GM20000 (cell line): ENCODE results near the gene GNL1.

Experiments used
- DNase-seq: peaks from one replicate; pipeline ENCODE4 v3.0.0; 2012; ENCODE audit warnings: low spot score
- TF ChIP-seq, protein P1 (sequence below): IDR thresholded peaks from 2 replicates; pipeline ENCODE4 v1.5.1; 2012; ENCODE audit warnings: mild to moderate bottlenecking, control low read depth; ENCODE audit errors: extremely low read depth, missing control alignments

GNL1 gene

DNA sequence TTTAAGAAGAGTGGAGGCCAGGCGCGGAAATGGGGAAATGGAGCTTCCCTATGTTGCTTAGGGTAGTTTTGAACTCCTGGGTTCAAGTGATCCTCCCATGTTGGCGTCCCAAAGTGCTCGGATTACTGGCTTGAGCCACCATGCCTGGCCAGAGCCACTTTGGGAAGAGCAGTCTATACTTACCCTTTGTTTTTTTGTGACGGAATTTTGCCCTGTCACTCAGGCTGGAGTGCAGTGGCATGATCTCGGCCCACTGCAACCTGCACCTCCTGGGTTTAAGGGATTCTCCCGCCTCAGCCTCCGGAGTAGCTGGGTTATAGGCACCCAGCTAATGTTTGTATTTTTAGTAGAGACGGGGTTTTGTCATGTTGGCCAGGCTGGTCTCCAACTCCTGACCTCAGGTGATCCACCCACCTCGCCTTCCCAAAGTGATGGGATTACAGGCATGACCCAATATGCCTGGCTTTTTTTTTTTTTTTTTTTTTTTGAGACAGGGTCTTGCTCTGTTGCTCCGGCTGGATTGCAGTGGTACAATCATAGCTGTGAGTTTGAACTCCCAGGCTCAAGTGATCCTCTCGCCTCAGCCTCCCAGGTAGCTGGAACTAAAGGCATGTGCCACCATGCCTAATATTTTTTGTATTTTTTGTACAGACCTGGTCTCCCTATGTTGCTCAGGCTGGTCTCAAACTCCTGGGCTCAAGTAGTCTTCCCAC, 42.8 kb upstream of the GNL1 start:
- DNase-seq = no peak
- TF ChIP-seq, protein P1, sequence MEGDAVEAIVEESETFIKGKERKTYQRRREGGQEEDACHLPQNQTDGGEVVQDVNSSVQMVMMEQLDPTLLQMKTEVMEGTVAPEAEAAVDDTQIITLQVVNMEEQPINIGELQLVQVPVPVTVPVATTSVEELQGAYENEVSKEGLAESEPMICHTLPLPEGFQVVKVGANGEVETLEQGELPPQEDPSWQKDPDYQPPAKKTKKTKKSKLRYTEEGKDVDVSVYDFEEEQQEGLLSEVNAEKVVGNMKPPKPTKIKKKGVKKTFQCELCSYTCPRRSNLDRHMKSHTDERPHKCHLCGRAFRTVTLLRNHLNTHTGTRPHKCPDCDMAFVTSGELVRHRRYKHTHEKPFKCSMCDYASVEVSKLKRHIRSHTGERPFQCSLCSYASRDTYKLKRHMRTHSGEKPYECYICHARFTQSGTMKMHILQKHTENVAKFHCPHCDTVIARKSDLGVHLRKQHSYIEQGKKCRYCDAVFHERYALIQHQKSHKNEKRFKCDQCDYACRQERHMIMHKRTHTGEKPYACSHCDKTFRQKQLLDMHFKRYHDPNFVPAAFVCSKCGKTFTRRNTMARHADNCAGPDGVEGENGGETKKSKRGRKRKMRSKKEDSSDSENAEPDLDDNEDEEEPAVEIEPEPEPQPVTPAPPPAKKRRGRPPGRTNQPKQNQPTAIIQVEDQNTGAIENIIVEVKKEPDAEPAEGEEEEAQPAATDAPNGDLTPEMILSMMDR = no peak

DNA sequence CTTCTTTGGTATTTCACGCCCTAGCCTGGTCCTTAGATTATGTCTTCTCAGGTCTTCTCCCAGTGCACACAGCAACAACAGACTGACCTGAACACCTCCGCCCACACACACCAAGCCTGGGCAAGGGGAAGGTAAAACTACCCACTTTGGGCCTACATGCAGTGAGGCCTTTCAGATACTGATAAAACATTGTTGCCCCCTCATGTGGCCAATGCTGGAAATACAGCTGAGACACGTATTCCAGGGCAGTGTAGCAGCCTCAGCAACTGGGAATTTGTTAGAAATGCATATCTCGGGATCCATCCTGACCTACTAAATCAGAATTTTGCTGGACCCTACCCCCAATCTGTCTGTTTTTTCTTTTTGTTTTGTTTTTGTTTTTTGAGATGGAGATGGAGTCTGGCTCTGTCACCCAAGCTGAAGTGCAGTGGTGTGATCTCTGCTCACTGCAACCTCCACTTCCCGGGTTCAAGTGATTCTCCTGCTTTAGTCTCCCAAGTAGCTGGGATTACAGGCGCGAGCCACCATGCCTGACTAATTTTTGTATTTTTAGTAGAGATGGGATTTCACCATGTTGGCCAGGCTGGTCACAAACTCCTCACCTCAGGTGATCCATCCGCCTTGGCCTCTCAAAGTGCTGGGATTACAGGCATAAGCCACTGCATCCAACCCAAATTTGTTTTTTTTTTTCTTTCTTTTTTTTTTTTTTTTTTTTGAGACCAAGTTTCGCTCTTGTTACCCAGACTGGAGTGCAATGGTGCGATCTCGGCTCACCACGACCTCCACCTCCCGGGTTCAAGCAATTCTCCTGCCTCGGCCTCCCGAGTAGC, 41.2 kb upstream of the GNL1 start:
- TF ChIP-seq, protein P1 = peak; percentile 86
- DNase-seq = peak; percentile 78

DNA sequence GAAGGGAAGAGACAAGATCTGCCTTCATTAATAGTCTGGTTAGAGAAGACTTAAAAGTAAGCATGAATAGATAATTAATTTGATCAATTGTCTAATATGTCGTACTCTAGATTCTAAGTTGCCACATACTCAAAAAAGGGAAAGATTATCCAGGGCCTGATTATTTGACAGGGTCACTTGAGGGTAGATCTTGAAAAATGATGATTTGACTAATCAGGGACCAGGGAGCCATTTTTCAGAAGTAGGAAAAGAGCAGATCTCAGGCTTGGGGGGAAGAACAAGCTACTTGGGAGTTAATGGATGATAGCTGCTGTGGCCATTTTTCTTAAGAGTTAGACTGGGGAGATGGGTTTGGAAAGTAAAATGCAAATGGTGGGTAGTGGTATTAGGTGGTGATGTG, 36.0 kb upstream of the GNL1 start:
- TF ChIP-seq, protein P1 = no peak
- DNase-seq = no peak

DNA sequence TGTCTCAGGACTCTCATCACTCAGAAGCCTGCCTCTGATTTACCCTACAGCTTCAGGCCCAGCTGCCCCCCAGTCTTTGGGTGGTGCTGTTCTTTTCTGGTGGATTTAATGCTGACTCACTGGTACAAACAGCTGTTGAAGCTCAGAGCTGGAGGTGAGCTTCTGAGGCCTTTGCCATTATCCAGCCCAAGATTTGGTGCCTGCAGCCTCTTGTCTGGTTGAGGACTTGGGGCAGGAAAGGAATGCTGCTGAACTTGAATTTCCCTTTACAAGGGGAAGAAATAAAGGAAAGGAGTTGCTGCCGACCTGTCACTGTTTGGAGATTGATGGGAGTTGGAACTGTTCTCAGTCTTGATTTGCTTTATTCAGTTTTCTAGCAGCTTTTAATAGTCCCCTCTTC, 34.7 kb upstream of the GNL1 start:
- TF ChIP-seq, protein P1 = no peak
- DNase-seq = no peak

DNA sequence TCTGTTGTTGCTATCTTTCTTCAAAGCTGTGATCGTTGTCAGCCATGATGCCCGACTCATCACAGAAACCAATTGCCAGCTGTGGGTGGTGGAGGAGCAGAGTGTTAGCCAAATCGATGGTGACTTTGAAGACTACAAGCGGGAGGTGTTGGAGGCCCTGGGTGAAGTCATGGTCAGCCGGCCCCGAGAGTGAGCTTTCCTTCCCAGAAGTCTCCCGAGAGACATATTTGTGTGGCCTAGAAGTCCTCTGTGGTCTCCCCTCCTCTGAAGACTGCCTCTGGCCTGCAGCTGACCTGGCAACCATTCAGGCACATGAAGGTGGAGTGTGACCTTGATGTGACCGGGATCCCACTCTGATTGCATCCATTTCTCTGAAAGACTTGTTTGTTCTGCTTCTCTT, 34.2 kb upstream of the GNL1 start:
- TF ChIP-seq, protein P1 = no peak
- no peak for DNase-seq

DNA sequence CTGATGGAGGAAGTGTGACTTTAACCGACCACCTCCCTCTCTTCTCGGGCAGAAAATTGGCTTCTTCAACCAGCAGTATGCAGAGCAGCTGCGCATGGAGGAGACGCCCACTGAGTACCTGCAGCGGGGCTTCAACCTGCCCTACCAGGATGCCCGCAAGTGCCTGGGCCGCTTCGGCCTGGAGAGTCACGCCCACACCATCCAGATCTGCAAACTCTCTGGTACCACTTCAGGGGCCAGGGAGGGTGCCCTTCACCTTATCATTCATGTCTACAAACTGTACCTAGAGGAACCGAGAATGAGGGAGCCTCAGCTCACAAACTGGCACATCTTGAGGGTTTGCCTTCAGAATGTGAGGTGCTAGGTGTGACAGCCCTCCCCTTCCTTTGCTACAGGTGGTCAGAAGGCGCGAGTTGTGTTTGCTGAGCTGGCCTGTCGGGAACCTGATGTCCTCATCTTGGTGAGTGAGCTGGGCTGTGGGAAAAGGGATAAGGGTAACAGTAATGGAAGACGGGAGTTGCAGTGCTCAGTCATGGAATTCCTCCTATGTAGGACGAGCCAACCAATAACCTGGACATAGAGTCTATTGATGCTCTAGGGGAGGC, 33.6 kb upstream of the GNL1 start:
- DNase-seq = no peak
- TF ChIP-seq, protein P1 = no peak

DNA sequence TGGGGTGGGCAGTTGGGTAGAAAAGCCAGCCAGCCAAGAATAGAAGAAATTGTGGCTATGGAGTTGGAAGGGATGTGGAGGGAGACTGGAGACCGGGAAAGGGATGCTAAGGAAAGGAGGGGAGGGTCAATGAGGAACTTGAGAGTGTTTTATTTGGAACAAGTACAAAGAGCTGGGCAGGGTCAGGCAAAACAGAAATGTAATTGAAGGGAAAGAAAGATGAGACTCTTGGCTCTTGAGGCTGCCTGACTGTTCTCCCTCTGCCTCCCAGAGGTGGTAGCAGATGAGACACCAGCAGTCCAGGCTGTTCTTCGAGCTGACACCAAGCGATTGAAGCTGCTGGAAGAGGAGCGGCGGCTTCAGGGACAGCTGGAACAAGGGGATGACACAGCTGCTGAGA, 27.6 kb upstream of the GNL1 start:
- TF ChIP-seq, protein P1 = no peak
- no peak for DNase-seq
